ENCODE results near the gene IPO4.
"Not testable (repeated sequence)": the region's sequence is repeated elsewhere in the genome, so short reads cannot be mapped to it uniquely, and the experiment has no call there.

Gene IPO4, protein sequence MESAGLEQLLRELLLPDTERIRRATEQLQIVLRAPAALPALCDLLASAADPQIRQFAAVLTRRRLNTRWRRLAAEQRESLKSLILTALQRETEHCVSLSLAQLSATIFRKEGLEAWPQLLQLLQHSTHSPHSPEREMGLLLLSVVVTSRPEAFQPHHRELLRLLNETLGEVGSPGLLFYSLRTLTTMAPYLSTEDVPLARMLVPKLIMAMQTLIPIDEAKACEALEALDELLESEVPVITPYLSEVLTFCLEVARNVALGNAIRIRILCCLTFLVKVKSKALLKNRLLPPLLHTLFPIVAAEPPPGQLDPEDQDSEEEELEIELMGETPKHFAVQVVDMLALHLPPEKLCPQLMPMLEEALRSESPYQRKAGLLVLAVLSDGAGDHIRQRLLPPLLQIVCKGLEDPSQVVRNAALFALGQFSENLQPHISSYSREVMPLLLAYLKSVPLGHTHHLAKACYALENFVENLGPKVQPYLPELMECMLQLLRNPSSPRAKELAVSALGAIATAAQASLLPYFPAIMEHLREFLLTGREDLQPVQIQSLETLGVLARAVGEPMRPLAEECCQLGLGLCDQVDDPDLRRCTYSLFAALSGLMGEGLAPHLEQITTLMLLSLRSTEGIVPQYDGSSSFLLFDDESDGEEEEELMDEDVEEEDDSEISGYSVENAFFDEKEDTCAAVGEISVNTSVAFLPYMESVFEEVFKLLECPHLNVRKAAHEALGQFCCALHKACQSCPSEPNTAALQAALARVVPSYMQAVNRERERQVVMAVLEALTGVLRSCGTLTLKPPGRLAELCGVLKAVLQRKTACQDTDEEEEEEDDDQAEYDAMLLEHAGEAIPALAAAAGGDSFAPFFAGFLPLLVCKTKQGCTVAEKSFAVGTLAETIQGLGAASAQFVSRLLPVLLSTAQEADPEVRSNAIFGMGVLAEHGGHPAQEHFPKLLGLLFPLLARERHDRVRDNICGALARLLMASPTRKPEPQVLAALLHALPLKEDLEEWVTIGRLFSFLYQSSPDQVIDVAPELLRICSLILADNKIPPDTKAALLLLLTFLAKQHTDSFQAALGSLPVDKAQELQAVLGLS

GRCh38 chr14:24188251-24189058, at the start of gene IPO4:
Gene IPO4 (minus strand): TSS chr14:24188816. CDS start chr14:24188787, 29 bp downstream.
- peak; percentile 92 to 94 for DNase-seq (ENCODE audit: low read depth in 2 of 2)

DNA sequence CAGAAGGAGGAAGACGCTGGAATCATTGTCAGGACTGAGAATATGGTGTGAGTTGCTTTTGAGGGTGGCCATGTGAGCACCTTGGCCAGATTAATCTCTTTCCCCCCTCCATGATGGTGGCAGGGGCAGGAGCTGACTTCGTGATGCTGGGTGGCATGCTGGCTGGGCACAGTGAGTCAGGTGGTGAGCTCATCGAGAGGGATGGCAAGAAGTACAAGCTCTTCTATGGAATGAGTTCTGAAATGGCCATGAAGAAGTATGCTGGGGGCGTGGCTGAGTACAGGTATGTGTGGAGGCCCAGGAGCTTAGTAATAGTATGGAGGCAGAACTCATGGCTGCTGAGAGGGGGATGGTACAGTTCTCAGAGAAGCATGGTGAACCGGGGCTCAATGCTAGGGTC, 49.5 kb upstream of the IPO4 start:
- DNase-seq (ENCODE audit: low read depth in 2 of 2): peak in 1 of 2 donors; percentile 19

- DNase-seq (ENCODE audit: low read depth in 2 of 2): no peak
Observed at GRCh38 chr14:24237463-24237955, 48.9 kb upstream of the IPO4 start.

DNA sequence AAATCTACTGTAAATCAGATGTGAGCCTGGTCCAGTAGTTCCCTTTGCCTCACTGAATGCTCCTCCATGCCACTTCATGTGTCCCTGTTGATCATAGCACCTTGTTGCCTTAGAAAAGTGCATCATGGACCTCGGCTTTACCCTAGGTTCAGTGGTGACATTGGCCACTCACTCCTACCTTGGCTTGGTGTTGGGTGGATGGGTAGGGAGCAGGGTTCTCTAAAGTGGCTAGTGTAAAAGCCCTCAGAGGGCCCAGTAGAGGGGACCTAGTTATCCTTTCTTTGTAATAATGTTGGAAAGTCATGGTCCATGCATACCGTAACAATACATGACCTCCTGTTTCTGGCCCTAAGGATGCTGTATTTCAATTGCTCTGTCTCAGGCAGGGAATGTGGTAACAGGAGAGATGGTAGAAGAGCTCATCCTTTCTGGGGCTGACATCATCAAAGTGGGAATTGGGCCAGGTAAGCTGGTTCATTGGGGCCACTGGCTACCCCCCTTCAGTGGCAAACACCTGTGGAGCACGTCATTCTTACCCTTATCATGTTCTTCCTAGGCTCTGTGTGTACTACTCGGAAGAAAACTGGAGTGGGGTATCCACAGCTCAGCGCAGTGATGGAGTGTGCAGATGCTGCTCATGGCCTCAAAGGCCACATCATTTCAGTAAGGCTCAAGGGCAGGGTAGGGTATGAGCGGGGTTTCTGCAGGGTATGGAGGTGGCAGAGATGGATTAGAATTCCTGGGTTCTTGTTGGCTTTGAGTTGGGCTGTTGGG, 48.3 kb upstream of the IPO4 start:
- no peak for DNase-seq (ENCODE audit: low read depth in 2 of 2)

GRCh38 chr14:24235804-24236688, 47.4 kb upstream of the IPO4 start:
- DNase-seq (ENCODE audit: low read depth in 2 of 2): no peak

GRCh38 chr14:24234095-24235005, 45.7 kb upstream of the IPO4 start:
- no peak for DNase-seq (ENCODE audit: low read depth in 2 of 2)

DNA sequence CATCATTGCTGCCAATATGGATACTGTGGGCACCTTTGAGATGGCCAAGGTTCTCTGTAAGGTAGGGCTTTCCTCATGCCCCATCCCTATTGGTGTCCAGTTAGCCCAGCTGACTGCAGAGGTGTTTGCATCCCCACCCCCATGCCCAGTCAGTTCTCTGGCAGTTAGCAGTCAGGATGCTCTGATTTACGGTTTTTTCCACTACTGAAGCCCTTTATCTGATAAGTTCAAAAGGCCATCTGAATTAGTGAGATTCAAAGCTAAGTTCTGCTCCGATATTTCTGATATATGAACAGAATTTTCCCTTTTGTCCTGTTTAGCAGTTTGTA, 44.9 kb upstream of the IPO4 start:
- DNase-seq (ENCODE audit: low read depth in 2 of 2): no peak

DNA sequence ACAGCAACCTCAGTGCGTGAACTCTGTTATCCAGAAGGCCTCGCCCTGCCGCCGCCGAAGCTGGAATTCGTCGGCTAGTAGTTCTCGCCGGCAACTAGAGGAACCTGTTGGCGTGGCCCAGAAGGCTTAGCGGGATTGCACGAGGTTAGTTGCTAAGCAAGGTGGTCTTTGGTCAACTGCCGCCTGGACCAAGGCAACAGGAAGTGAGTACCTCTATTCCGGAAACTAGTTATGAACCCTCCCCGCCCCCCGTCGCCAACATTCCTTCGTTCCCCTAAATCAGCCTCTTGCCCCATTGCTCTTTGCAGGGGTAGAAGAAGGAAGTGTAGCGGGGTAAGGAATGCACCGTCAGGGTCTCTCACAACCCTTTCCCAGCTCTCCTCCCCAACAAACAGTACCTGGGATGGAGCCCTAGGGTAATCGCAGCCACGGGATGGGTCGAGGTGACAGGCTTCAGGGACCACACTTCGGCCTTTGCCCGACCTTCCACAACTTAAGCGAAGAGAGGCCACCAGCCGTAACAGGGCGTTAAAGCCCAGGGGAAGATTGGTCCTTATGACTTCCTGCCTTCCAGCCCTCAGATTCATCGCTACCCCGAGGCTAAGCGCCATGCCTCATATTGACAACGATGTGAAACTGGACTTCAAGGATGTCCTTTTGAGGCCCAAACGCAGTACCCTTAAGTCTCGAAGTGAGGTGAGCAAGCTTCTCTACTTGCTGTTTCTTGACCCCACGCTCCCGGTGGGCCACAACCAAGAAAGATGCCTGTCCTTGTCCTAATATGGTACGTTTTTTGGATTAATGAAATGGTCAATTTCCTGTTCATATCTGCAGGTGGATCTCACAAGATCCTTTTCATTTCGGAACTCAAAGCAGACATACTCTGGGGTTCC, 44.3 kb upstream of the IPO4 start, which contains the start of gene GMPR2:
TSS of gene GMPR2 (plus strand) at position 285 of the 893 bp plus-strand sequence. CDS start at position 610, 325 bp downstream.
- DNase-seq (ENCODE audit: low read depth in 2 of 2): peak in 1 of 2 donors; percentile 26

DNA sequence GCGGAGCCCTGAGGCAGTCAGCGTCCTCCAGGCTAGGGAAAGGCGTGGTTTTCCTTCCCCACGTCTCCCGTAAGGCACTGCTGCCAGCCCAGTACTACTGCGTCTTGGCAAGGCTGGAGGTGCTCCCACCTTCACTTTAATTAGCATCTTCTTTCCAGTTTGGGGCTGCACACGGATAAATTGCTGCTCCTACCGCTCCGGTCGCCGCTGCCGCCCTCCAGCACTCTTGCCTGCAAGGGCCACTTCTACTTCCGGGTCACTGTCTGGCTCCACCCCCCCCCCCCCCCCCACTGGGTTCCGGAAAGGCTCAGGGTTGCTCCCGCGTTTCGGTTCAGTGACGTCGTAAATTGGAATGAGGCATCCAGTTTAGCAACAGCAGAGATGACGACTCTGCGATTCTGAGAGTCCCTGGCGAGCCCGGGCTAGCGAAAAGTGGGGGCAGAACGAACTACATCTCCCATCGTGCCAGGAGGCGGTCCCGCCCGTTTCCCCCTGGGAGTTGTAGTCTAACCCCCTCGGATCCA, 43.6 kb upstream of the IPO4 start, which contains the start of gene NEDD8:
TSS of gene NEDD8 (minus strand) at position 247 of the 524 bp plus-strand sequence. CDS start at position 147, 100 bp downstream.
- DNase-seq (ENCODE audit: low read depth in 2 of 2): peak; percentile 66 to 83

- no peak for DNase-seq (ENCODE audit: low read depth in 2 of 2)
Observed at GRCh38 chr14:24231263-24232120, 42.9 kb upstream of the IPO4 start.

- no peak for DNase-seq (ENCODE audit: low read depth in 2 of 2)
Observed at GRCh38 chr14:24228902-24229301, 40.3 kb upstream of the IPO4 start.

- no peak for DNase-seq (ENCODE audit: low read depth in 2 of 2)
Observed at GRCh38 chr14:24226473-24226872, 37.9 kb upstream of the IPO4 start.

- DNase-seq (ENCODE audit: low read depth in 2 of 2): no peak
Observed at GRCh38 chr14:24224618-24225071, 36.0 kb upstream of the IPO4 start.

GRCh38 chr14:24222987-24223386, 34.4 kb upstream of the IPO4 start:
- not testable (repeated sequence) for DNase-seq (ENCODE audit: low read depth in 2 of 2)

- DNase-seq (ENCODE audit: low read depth in 2 of 2): no peak
Observed at GRCh38 chr14:24219521-24219920, 30.9 kb upstream of the IPO4 start.

DNA sequence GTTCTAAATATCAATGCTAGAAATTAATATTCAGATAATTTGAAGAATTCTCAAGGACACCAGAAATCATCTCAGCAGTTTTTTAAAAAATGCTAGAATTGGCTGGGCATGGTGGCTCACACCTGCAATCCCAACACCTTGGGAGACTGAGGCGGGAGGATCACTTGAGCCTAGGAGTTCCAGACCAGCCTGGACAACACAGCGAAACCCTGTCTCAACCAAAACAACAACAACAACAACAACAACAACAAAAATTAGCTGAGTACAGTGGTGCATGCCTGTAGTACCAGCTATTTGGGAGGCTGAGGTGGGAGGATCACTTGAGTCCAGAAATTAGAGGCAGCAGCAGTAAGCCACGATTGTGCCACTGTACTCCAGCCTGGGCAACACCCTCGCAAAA, 30.5 kb upstream of the IPO4 start:
- no peak for DNase-seq (ENCODE audit: low read depth in 2 of 2)

Measured in activated CD8-positive, alpha-beta memory T cell treated with anti-CD3 and anti-CD28 coated beads for 4 hours (primary cell).